Measurements from ENCODE around the gene TGM3. TPM values are rescaled to one million over a fixed set of nuclear protein-coding genes. Genes with fewer than 3 reads are reported as not detected.

TGM3 gene
- total RNA-seq, 1 experiment from 2014 or later, result 0.11 TPM

GRCh38 chr20:2365091-2365490 is 69.3 kb downstream of the TGM3 start (continued):
- no peak for TF ChIP-seq HMGXB4 (CRISPR knock-in tag; IDR thresholded peaks at IDR 0.05)

- Mint-ChIP-seq H3K9me3 (peaks cover 14% of the 10 kb centered on the region), H3K4me1 (peaks cover 6% of the 10 kb centered on the region; the same call in 1 of the 2 replicates), H3K27me3 (ENCODE audit: low read depth) (no peaks in the 10 kb centered on the region), H3K36me3 (peaks cover 14% of the 10 kb centered on the region), H3K27ac (no peak overlapping the region), H3K4me3 (no peak overlapping the region)
- POLR2A ChIA-PET, result no interaction called here
- CTCF ChIA-PET, result interaction anchor here (1.0 to 1.7 kb wide), 2 partner anchors 22 to 158 kb away, joined by 3 to 5 read pairs; no protein-coding TSS in a partner anchor
- no peak for ATAC-seq
- no peak for DNase-seq (ENCODE audit: low spot score)
- no peak for TF ChIP-seq ZNF416 (CRISPR knock-in tag; IDR thresholded peaks at IDR 0.05)
- TF ChIP-seq ARID4B (CRISPR knock-in tag; IDR thresholded peaks at IDR 0.05; ENCODE audit: borderline replicate concordance), result no peak
- TF ChIP-seq NR3C1 (CRISPR knock-in tag; conservative IDR thresholded peaks at IDR 0.05; ENCODE audit: low read depth), result no peak
- TF ChIP-seq IRF2 (CRISPR knock-in tag; IDR thresholded peaks at IDR 0.05; ENCODE audit: borderline replicate concordance, low read depth), result no peak
- no peak for TF ChIP-seq ZNF317 (CRISPR knock-in tag; IDR thresholded peaks at IDR 0.05; ENCODE audit: borderline replicate concordance, low read depth)
- TF ChIP-seq IRF1 (CRISPR knock-in tag; IDR thresholded peaks at IDR 0.05), result no peak
- no peak for TF ChIP-seq ZNF281 (CRISPR knock-in tag; IDR thresholded peaks at IDR 0.05)
- TF ChIP-seq FOXP1 (CRISPR knock-in tag; IDR thresholded peaks at IDR 0.05; ENCODE audit: borderline replicate concordance), result no peak
- TF ChIP-seq ESRRA (CRISPR knock-in tag; IDR thresholded peaks at IDR 0.05; ENCODE audit: borderline replicate concordance), result no peak
Observed at GRCh38 chr20:2365666-2366065, 69.9 kb downstream of the TGM3 start.

- Mint-ChIP-seq H3K9me3 (no peaks in the 10 kb centered on the region), H3K4me3 (no peak overlapping the region), H3K36me3 (no peaks in the 10 kb centered on the region), H3K27ac (no peak overlapping the region), H3K4me1 (peaks cover 3% of the 10 kb centered on the region; the same call in 1 of the 2 replicates), H3K27me3 (ENCODE audit: low read depth) (peaks cover 3% of the 10 kb centered on the region; the same call in 1 of the 2 replicates)
- POLR2A ChIA-PET, result no interaction called here
- no peak for DNase-seq (ENCODE audit: low spot score)
- CTCF ChIA-PET, result no interaction called here
- ATAC-seq, result no peak
- TF ChIP-seq ARID4B (CRISPR knock-in tag; IDR thresholded peaks at IDR 0.05; ENCODE audit: borderline replicate concordance) (no peak), GRHL2 (CRISPR knock-in tag; IDR thresholded peaks at IDR 0.05; ENCODE audit: insufficient replicate concordance, severe bottlenecking) (no peak), IRF2 (CRISPR knock-in tag; IDR thresholded peaks at IDR 0.05; ENCODE audit: borderline replicate concordance, low read depth) (no peak), ATF1 (CRISPR knock-in tag; IDR thresholded peaks at IDR 0.05) (no peak), TEAD1 (CRISPR knock-in tag; IDR thresholded peaks at IDR 0.05) (no peak), CTCF (IDR thresholded peaks at IDR 0.05) (no peak), ZNF396 (CRISPR knock-in tag; IDR thresholded peaks at IDR 0.05; ENCODE audit: borderline replicate concordance) (no peak)
Observed at GRCh38 chr20:2368621-2369020, 72.8 kb downstream of the TGM3 start.
